Gastrocnemius medialis (tissue), 4 donors: ENCODE results near the gene TLE4.

Experiments
- POLR2A ChIP-seq, 2 donors: fragments of 450-650 bp; IDR thresholded peaks; one replicate each; pipeline ENCODE4 v1.6.1; 2017; ENCODE audit warnings: antibody characterized with exemption in 2 of 2, mild to moderate bottlenecking in 2 of 2, moderate library complexity in 2 of 2
- TF ChIP-seq, protein P1 (sequence below), 5 experiments: fragments of 450-650 bp in 3 of 5; fragments of 200-600 bp in 2 of 5; sonication (generic) in 2 of 5; IDR thresholded peaks in 4 of 5; conservative IDR thresholded peaks in 1 of 5; 1 replicate in 4 of 5; 2 replicates in 1 of 5; pipeline ENCODE4 v1.5.1; 2016 to 2019; ENCODE audit warnings: antibody characterized with exemption in 5 of 5, mild to moderate bottlenecking in 3 of 5, moderate library complexity in 3 of 5

DNA sequence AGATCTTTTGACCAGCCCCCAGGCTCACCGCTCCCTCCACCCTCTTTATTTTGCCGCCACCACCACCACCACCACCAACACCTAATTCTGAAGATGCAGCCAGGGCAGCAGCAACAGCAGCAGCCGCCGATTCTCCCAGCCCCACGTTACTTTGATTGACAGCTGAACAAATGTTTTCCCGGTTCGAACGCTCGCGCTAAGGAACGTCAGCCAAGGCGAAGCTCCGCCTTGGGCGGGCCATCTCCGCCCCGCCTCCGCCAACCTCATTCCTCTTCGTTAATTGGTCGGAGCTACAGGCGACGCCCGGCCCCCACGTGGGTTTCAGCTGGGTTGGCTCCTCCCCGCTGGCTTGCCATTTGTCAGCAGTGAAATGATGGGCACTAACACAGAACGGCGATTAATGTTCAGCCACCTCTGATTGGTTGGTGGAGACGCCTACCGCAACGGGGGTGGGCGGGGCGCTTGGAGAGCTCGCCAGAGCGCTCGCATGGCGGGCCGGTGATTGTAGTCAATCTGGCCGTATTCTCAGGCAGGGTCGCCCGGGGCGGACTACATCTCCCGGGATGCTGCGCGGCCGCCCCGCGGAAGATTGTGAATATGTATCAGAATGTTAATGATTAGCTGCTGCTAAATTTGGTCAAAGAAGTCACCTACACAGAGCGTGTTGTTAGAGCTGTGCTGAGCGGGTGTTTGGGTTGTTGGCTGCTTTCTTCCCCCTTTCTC, at the start of gene TLE4:
- TF ChIP-seq, protein P1, sequence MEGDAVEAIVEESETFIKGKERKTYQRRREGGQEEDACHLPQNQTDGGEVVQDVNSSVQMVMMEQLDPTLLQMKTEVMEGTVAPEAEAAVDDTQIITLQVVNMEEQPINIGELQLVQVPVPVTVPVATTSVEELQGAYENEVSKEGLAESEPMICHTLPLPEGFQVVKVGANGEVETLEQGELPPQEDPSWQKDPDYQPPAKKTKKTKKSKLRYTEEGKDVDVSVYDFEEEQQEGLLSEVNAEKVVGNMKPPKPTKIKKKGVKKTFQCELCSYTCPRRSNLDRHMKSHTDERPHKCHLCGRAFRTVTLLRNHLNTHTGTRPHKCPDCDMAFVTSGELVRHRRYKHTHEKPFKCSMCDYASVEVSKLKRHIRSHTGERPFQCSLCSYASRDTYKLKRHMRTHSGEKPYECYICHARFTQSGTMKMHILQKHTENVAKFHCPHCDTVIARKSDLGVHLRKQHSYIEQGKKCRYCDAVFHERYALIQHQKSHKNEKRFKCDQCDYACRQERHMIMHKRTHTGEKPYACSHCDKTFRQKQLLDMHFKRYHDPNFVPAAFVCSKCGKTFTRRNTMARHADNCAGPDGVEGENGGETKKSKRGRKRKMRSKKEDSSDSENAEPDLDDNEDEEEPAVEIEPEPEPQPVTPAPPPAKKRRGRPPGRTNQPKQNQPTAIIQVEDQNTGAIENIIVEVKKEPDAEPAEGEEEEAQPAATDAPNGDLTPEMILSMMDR (IDR thresholded peaks at IDR 0.05 in 4 of 5, conservative IDR thresholded peaks at IDR 0.05 in 1 of 5) = no peak
- TF ChIP-seq POLR2A (IDR thresholded peaks at IDR 0.05) = peak; percentile 96 to 99
